ENCODE results near the gene ST3GAL2. TPM values are rescaled to one million over a fixed set of nuclear protein-coding genes. Genes with fewer than 3 reads are reported as not detected.

The ST3GAL2 gene
- total and polyA plus RNA-seq, 9 of the 15 experiments (the other 6 are each of a cell fraction or from before 2014, with no cell fraction given) = 1.5 to 108 (median 34.3) TPM

- TF ChIP-seq PBX2 (CRISPR knock-in tag; IDR thresholded peaks at IDR 0.05; ENCODE audit: low read depth) (no peak), PBX2 (tag; conservative IDR thresholded peaks at IDR 0.05; ENCODE audit: low read depth) (no peak), CTCFL (IDR thresholded peaks at IDR 0.05; ENCODE audit: borderline replicate concordance, insufficient read depth, low read depth, low read length, poor library complexity, severe bottlenecking) (peak; percentile 5), CHCHD3 (CRISPR knock-in tag; IDR thresholded peaks at IDR 0.05) (no peak), TAL1 (IDR thresholded peaks at IDR 0.05) (no peak)
Observed at GRCh38 chr16:70438585-70438968, 323 bp downstream of the ST3GAL2 start (continued).

Data from K562 (cell line).